Neural cell (in vitro differentiated cells): Measurements from ENCODE around the gene IL15RA. TPM values are rescaled to one million over a fixed set of nuclear protein-coding genes. Genes with fewer than 3 reads are reported as not detected.
"Not testable (repeated sequence)": the region's sequence is repeated elsewhere in the genome, so short reads cannot be mapped to it uniquely, and the experiment has no call there.

Experiments used
- H2AFZ ChIP-seq: fragments of 200-600, 300-800 bp; sonication (generic), shearing (Covaris generic); 2 replicates; pipeline ENCODE4 v1.6.0; 2014; ENCODE audit warnings: low read depth, mild to moderate bottlenecking, antibody characterized with exemption, low read length, moderate library complexity
- H3F3A ChIP-seq: fragments of 200-600 bp; shearing (Covaris generic); 2 replicates; pipeline ENCODE4 v1.6.1; 2016; ENCODE audit warnings: mild to moderate bottlenecking, moderate library complexity, mixed read lengths, antibody characterized with exemption, low read length; ENCODE audit not compliant: insufficient read depth, poor library complexity, severe bottlenecking
- H3K27ac ChIP-seq: fragments of 200-600, 300-800 bp; sonication (generic), shearing (Covaris generic); 2 replicates; pipeline ENCODE4 v1.5.1; 2014; ENCODE audit warnings: mild to moderate bottlenecking, low read length, moderate library complexity
- H3K27me3 ChIP-seq: fragments of 300-800, 200-600 bp; sonication (generic), shearing (Covaris generic); 2 replicates; pipeline ENCODE4 v1.6.0; 2014; ENCODE audit warnings: mild to moderate bottlenecking, low read depth, low read length, moderate library complexity; ENCODE audit not compliant: insufficient read depth
- H3K36me3 ChIP-seq: fragments of 300-800, 200-600 bp; sonication (generic), shearing (Covaris generic); 2 replicates; pipeline ENCODE4 v1.5.1; 2014; ENCODE audit warnings: mild to moderate bottlenecking, antibody characterized with exemption, low read length, moderate library complexity; ENCODE audit not compliant: insufficient read depth
- H3K4me2 ChIP-seq: fragments of 300-800, 200-600 bp; sonication (generic), shearing (Covaris generic); 2 replicates; pipeline ENCODE4 v1.6.0; 2014; ENCODE audit warnings: mild to moderate bottlenecking, low read length
- H3K4me3 ChIP-seq: fragments of 300-800, 200-600 bp; sonication (generic), shearing (Covaris generic); 2 replicates; pipeline ENCODE4 v1.5.1; 2014; ENCODE audit warnings: mild to moderate bottlenecking, low read length, moderate library complexity
- H3K79me2 ChIP-seq: fragments of 200-600 bp; shearing (Covaris generic); replicated peaks from 2 replicates; pipeline ENCODE4 v1.6.0; 2014; ENCODE audit warnings: mild to moderate bottlenecking, low read length, moderate library complexity; ENCODE audit not compliant: insufficient read depth
- H3K9ac ChIP-seq: fragments of 300-800, 200-600 bp; sonication (generic), shearing (Covaris generic); 2 replicates; pipeline ENCODE4 v1.6.1; 2016; ENCODE audit warnings: mild to moderate bottlenecking, low read length, mixed read lengths
- H3K9me2 ChIP-seq: fragments of 200-600 bp; shearing (Covaris generic); 2 replicates; pipeline ENCODE4 v1.6.1; 2016; ENCODE audit warnings: mild to moderate bottlenecking, low read length, mixed read lengths; ENCODE audit not compliant: insufficient read depth
- H3K9me3 ChIP-seq: fragments of 200-600, 300-800 bp; sonication (generic), shearing (Covaris generic); 2 replicates; pipeline ENCODE4 v1.6.1; 2016; ENCODE audit warnings: mild to moderate bottlenecking, mixed run types, low read length, moderate library complexity, mixed read lengths
- H4K20me1 ChIP-seq: fragments of 200-600 bp; shearing (Covaris generic); 2 replicates; pipeline ENCODE4 v1.6.1; 2016; ENCODE audit warnings: mild to moderate bottlenecking, mixed run types; ENCODE audit not compliant: insufficient read depth
- CTCF ChIP-seq: fragments of 450-650 bp; IDR thresholded peaks from 2 replicates; pipeline ENCODE4 v1.5.1; 2014; ENCODE audit warnings: antibody characterized with exemption, mild to moderate bottlenecking, moderate library complexity; ENCODE audit not compliant: poor library complexity, severe bottlenecking
- EP300 ChIP-seq: fragments of 450-650 bp; conservative IDR thresholded peaks from 2 replicates; pipeline ENCODE4 v1.6.1; 2014; ENCODE audit warnings: antibody characterized with exemption, mild to moderate bottlenecking, moderate library complexity; ENCODE audit not compliant: poor library complexity, severe bottlenecking
- EZH2 ChIP-seq: fragments of 200-600, 300-800 bp; shearing (Covaris generic), sonication (generic); IDR thresholded peaks from 2 replicates; pipeline ENCODE4 v1.6.1; 2014; ENCODE audit warnings: antibody characterized with exemption, low read length, borderline replicate concordance, mild to moderate bottlenecking; ENCODE audit not compliant: insufficient read depth, poor library complexity, severe bottlenecking
- MXI1 ChIP-seq: fragments of 450-650 bp; conservative IDR thresholded peaks from 2 replicates; pipeline ENCODE4 v1.6.1; 2014; ENCODE audit warnings: antibody characterized with exemption, mild to moderate bottlenecking; ENCODE audit not compliant: poor library complexity, severe bottlenecking
- POLR2AphosphoS5 ChIP-seq: IDR thresholded peaks from 2 replicates; pipeline ENCODE4 v1.6.1; 2012
- RAD21 ChIP-seq: fragments of 450-650 bp; conservative IDR thresholded peaks from 2 replicates; pipeline ENCODE4 v1.6.1; 2014; ENCODE audit warnings: antibody characterized with exemption, mild to moderate bottlenecking, moderate library complexity
- REST ChIP-seq: IDR thresholded peaks from 2 replicates; pipeline ENCODE4 v1.6.1; 2012; ENCODE audit warnings: borderline replicate concordance
- SMC3 ChIP-seq: fragments of 450-650 bp; conservative IDR thresholded peaks from 2 replicates; pipeline ENCODE4 v1.6.1; 2014; ENCODE audit warnings: antibody characterized with exemption, mild to moderate bottlenecking, moderate library complexity; ENCODE audit not compliant: poor library complexity
- TAF1 ChIP-seq: IDR thresholded peaks from 2 replicates; pipeline ENCODE4 v1.6.1; 2012; ENCODE audit warnings: low read depth
- polyA plus RNA-seq: library from polyadenylated mRNA; depleted of rRNA; stranded (reverse); fragments of >200 nt; gene quantifications from 2 replicates; pipeline ENCODE4 v1.2.3, GENCODE V29; 2014

Gene IL15RA
- polyA plus RNA-seq, 1 donor from 2014 or later: not detected

GRCh38 chr10:5911670-5912069 lies 65.7 kb downstream of the IL15RA start:
- TF ChIP-seq EP300 (no peak), TAF1 (no peak), SMC3 (no peak), RAD21 (no peak), EZH2 (no peak), POLR2AphosphoS5 (no peak), CTCF (no peak), REST (no peak)
- Histone ChIP-seq H3K36me3 (peaks cover 12% of the 10 kb centered on the region), H3K27ac (no peak overlapping the region)

GRCh38 chr10:5910323-5911100 lies 66.8 kb downstream of the IL15RA start:
- Histone ChIP-seq H3K9ac (no peak overlapping the region), H3K9me2 (no peaks in the 10 kb centered on the region), H3K79me2 (no peaks in the 10 kb centered on the region), H3K27me3 (no peaks in the 10 kb centered on the region), H2AFZ (no peak overlapping the region), H4K20me1 (no peaks in the 10 kb centered on the region), H3F3A (no peaks in the 10 kb centered on the region), H3K36me3 (peaks cover 11% of the 10 kb centered on the region), H3K27ac (no peak overlapping the region), H3K4me3 (no peak overlapping the region), H3K4me2 (no peak overlapping the region), H3K9me3 (no peaks in the 10 kb centered on the region)
- TF ChIP-seq EP300: no peak
- TF ChIP-seq MXI1: no peak
- TF ChIP-seq SMC3: no peak
- no peak for TF ChIP-seq REST
- no peak for TF ChIP-seq TAF1
- no peak for TF ChIP-seq CTCF
- TF ChIP-seq EZH2: no peak

More at GRCh38 chr10:5911670-5912069, 65.7 kb downstream of the IL15RA start:
- Histone ChIP-seq H3F3A (no peaks in the 10 kb centered on the region), H3K27me3 (no peaks in the 10 kb centered on the region), H3K79me2 (no peaks in the 10 kb centered on the region), H3K4me2 (no peak overlapping the region), H2AFZ (no peak overlapping the region), H3K9ac (no peak overlapping the region), H4K20me1 (no peaks in the 10 kb centered on the region), H3K4me3 (no peak overlapping the region), H3K9me3 (no peaks in the 10 kb centered on the region), H3K9me2 (no peaks in the 10 kb centered on the region)

- not testable (repeated sequence) for H3F3A ChIP-seq, H3K9me3 ChIP-seq, H3K4me3 ChIP-seq, H3K9me2 ChIP-seq, H3K79me2 ChIP-seq, H3K27ac ChIP-seq, H3K9ac ChIP-seq, H3K36me3 ChIP-seq, H3K27me3 ChIP-seq, H3K4me2 ChIP-seq, H4K20me1 ChIP-seq, H2AFZ ChIP-seq
Observed at GRCh38 chr10:5908676-5909075, 68.7 kb downstream of the IL15RA start.
